ES-I3 (cell line): ENCODE results near the gene SIDT2.
A peak's percentile ranks its signal among the peaks of the same experiment; 100 is the strongest.
"Not testable (repeated sequence)": the region's sequence is repeated elsewhere in the genome, so short reads cannot be mapped to it uniquely, and the experiment has no call there.

Source experiments
- H3K36me3 ChIP-seq: 2 replicates; pipeline ENCODE4 v1.6.1; 2013; ENCODE audit warnings: mild to moderate bottlenecking, low read length, control low read depth, moderate library complexity; ENCODE audit not compliant: insufficient read depth
- H3K4me1 ChIP-seq: 2 replicates; pipeline ENCODE4 v1.6.1; 2013; ENCODE audit warnings: mild to moderate bottlenecking, control low read depth, low read length; ENCODE audit not compliant: insufficient read depth
- H3K9ac ChIP-seq: 2 replicates; pipeline ENCODE4 v1.6.1; 2013; ENCODE audit warnings: low read depth, mild to moderate bottlenecking, low read length, moderate library complexity
- H3K9me3 ChIP-seq: 2 replicates; pipeline ENCODE4 v1.6.1; 2013; ENCODE audit warnings: mild to moderate bottlenecking, low read length, moderate library complexity; ENCODE audit not compliant: control insufficient read depth, insufficient read depth

Gene SIDT2

GRCh38 chr11:117178210-117179034 lies at the start of gene SIDT2:
TSS of gene SIDT2 (plus strand) at chr11:117178743. CDS start at chr11:117179264, 521 bp downstream.
- H3K36me3 ChIP-seq: peaks cover 7% of the 10 kb centered on the region; the same call in 1 of the 2 replicates
- H3K4me1 ChIP-seq: peaks cover 9% of the 10 kb centered on the region
- H3K9me3 ChIP-seq: no peaks in the 10 kb centered on the region
- peak within 1 kb of the TSS; percentile 64 for H3K9ac ChIP-seq

- H3K4me1 ChIP-seq: not testable (repeated sequence)
These were observed 48.1 kb upstream of the SIDT2 start for GRCh38 chr11:117130396-117130795.

GRCh38 chr11:117130879-117131278 lies 47.7 kb upstream of the SIDT2 start:
- no peaks in the 10 kb centered on the region for H3K9me3 ChIP-seq
- H3K36me3 ChIP-seq: no peaks in the 10 kb centered on the region
- H3K9ac ChIP-seq: no peak overlapping the region
- H3K4me1 ChIP-seq: no peaks in the 10 kb centered on the region

More at GRCh38 chr11:117130396-117130795, 48.1 kb upstream of the SIDT2 start:
- H3K9ac ChIP-seq, H3K9me3 ChIP-seq, H3K36me3 ChIP-seq: not testable (repeated sequence)

- peaks cover 4% of the 10 kb centered on the region; the same call in 1 of the 2 replicates for H3K4me1 ChIP-seq
- H3K9me3 ChIP-seq: no peaks in the 10 kb centered on the region
- H3K36me3 ChIP-seq: no peaks in the 10 kb centered on the region
These were observed 44.1 kb upstream of the SIDT2 start for GRCh38 chr11:117134431-117134830.

GRCh38 chr11:117134979-117135378 lies 43.6 kb upstream of the SIDT2 start:
- H3K9me3 ChIP-seq, H3K4me1 ChIP-seq, H3K9ac ChIP-seq, H3K36me3 ChIP-seq: not testable (repeated sequence)

More at GRCh38 chr11:117134431-117134830, 44.1 kb upstream of the SIDT2 start:
- no peak overlapping the region for H3K9ac ChIP-seq

- not testable (repeated sequence) for H3K9me3 ChIP-seq, H3K9ac ChIP-seq, H3K4me1 ChIP-seq, H3K36me3 ChIP-seq
These were observed 41.1 kb upstream of the SIDT2 start for GRCh38 chr11:117137223-117138086.

GRCh38 chr11:117143390-117143789 lies 35.2 kb upstream of the SIDT2 start:
- peaks cover 11% of the 10 kb centered on the region; the same call in 1 of the 2 replicates for H3K4me1 ChIP-seq
- peaks cover 12% of the 10 kb centered on the region for H3K36me3 ChIP-seq
- no peaks in the 10 kb centered on the region for H3K9me3 ChIP-seq
- peak overlapping the region; percentile 99 for H3K9ac ChIP-seq

GRCh38 chr11:117143871-117144476 lies 34.6 kb upstream of the SIDT2 start, which contains the start of gene PAFAH1B2:
TSS of gene PAFAH1B2 (plus strand) at chr11:117144287. CDS start at chr11:117152448, 8,161 bp downstream.
- H3K9me3 ChIP-seq: no peaks in the 10 kb centered on the region
- peak within 1 kb of the TSS; percentile 99 for H3K9ac ChIP-seq
- H3K4me1 ChIP-seq: peaks cover 11% of the 10 kb centered on the region; the same call in 1 of the 2 replicates
- peaks cover 12% of the 10 kb centered on the region for H3K36me3 ChIP-seq

- H3K4me1 ChIP-seq: peaks cover 11% of the 10 kb centered on the region; the same call in 1 of the 2 replicates
- no peaks in the 10 kb centered on the region for H3K9me3 ChIP-seq
- peak overlapping the region; percentile 99 for H3K9ac ChIP-seq
- peaks cover 12% of the 10 kb centered on the region for H3K36me3 ChIP-seq
These were observed 33.8 kb upstream of the SIDT2 start for GRCh38 chr11:117144477-117145392.

GRCh38 chr11:117145393-117145761 lies 33.2 kb upstream of the SIDT2 start:
- H3K9me3 ChIP-seq: no peaks in the 10 kb centered on the region

GRCh38 chr11:117146521-117146920 lies 32.0 kb upstream of the SIDT2 start:
- Histone ChIP-seq H3K4me1 (peaks cover 11% of the 10 kb centered on the region; the same call in 1 of the 2 replicates), H3K9ac (no peak overlapping the region), H3K36me3 (peaks cover 12% of the 10 kb centered on the region), H3K9me3 (no peaks in the 10 kb centered on the region)

More at GRCh38 chr11:117145393-117145761, 33.2 kb upstream of the SIDT2 start:
- Histone ChIP-seq H3K4me1 (peaks cover 11% of the 10 kb centered on the region; the same call in 1 of the 2 replicates), H3K9ac (peak overlapping the region; percentile 99), H3K36me3 (peaks cover 12% of the 10 kb centered on the region)

- Histone ChIP-seq H3K4me1 (no peaks in the 10 kb centered on the region), H3K9me3 (no peaks in the 10 kb centered on the region), H3K36me3 (peaks cover 13% of the 10 kb centered on the region), H3K9ac (no peak overlapping the region)
These were observed 26.5 kb upstream of the SIDT2 start for GRCh38 chr11:117152066-117152465.

GRCh38 chr11:117154468-117154867 lies 24.1 kb upstream of the SIDT2 start:
- H3K36me3 ChIP-seq: peaks cover 10% of the 10 kb centered on the region

More at GRCh38 chr11:117154468-117154867, 24.1 kb upstream of the SIDT2 start:
- Histone ChIP-seq H3K9ac (no peak overlapping the region), H3K9me3 (no peaks in the 10 kb centered on the region), H3K4me1 (no peaks in the 10 kb centered on the region)
